SK-N-SH (cell line): ENCODE data around the gene CPNE8. TPM values are rescaled to one million over a fixed set of nuclear protein-coding genes. Genes with fewer than 3 reads are reported as not detected.

Experiments
- CTCF ChIA-PET: fragments of 300-600, 350-600 bp; formaldehyde crosslinking; extraction: SDS; loops from one replicate; lab custom pipeline; 2021; lab: Yijun Ruan, JAX
- POLR2A ChIA-PET: fragments of 350-600 bp; sonication (Branson Sonifier 250); formaldehyde crosslinking; extraction: SDS; loops from one replicate; lab custom pipeline; 2020; ENCODE audit warnings: antibody characterized with exemption, inconsistent platforms; lab: Yijun Ruan, JAX
- DNase-seq: peaks from one replicate; pipeline ENCODE4 v3.0.0; 2012
- H2AFZ ChIP-seq: fragments of 200-600 bp; sonication (generic); 2 replicates; pipeline ENCODE4 v1.8.1; 2016; ENCODE audit warnings: antibody characterized with exemption, mild to moderate bottlenecking, low read depth
- H3F3A ChIP-seq: fragments of 200-600 bp; sonication (generic); replicated peaks from 2 replicates; pipeline ENCODE3; 2016; ENCODE audit warnings: antibody characterized with exemption, mild to moderate bottlenecking; ENCODE audit not compliant: insufficient read depth
- H3K27ac ChIP-seq, 2 experiments: fragments of 200-500 bp in 1 of 2; fragments of 200-600 bp in 1 of 2; sonication (Bioruptor generic) in 1 of 2; sonication (generic), shearing (Covaris generic) in 1 of 2; 2 replicates each; pipeline versions ENCODE4 v1.5.1 to v1.6.1; 2014 to 2016; ENCODE audit warnings: low read depth in 2 of 2, inconsistent platforms in 1 of 2, low read length in 1 of 2, mild to moderate bottlenecking in 1 of 2, mixed read lengths in 1 of 2
- H3K27me3 ChIP-seq: fragments of 200-600 bp; sonication (generic), shearing (Covaris generic); 2 replicates; pipeline ENCODE4 v1.6.1; 2016; ENCODE audit warnings: mixed run types; ENCODE audit not compliant: insufficient read depth
- H3K36me3 ChIP-seq, 2 experiments: fragments of 200-500 bp in 1 of 2; fragments of 200-600 bp in 1 of 2; sonication (Bioruptor generic) in 1 of 2; sonication (generic) in 1 of 2; replicated peaks in 1 of 2; 2 replicates each; pipeline versions ENCODE3 to v1.5.1; 2014 to 2016; ENCODE audit warnings: low read length in 1 of 2, mild to moderate bottlenecking in 1 of 2; ENCODE audit not compliant: insufficient read depth in 2 of 2, control insufficient read depth in 1 of 2
- H3K4me1 ChIP-seq, 2 experiments: fragments of 200-500 bp in 1 of 2; fragments of 200-600 bp in 1 of 2; sonication (Bioruptor generic) in 1 of 2; sonication (generic), shearing (Covaris generic) in 1 of 2; 2 replicates each; pipeline versions ENCODE4 v1.5.1 to v1.6.1; 2014 to 2016; ENCODE audit warnings: low read depth in 1 of 2, low read length in 1 of 2, mixed run types in 1 of 2; ENCODE audit not compliant: insufficient read depth in 2 of 2, control insufficient read depth in 1 of 2
- H3K4me2 ChIP-seq: fragments of 200-600 bp; sonication (generic), shearing (Covaris generic); 2 replicates; pipeline ENCODE4 v1.6.1; 2017; ENCODE audit warnings: mixed run types
- H3K4me3 ChIP-seq, 2 experiments: fragments of 200-500 bp in 1 of 2; fragments of 200-600 bp in 1 of 2; sonication (Bioruptor generic) in 1 of 2; sonication (generic), shearing (Covaris generic) in 1 of 2; 2 replicates each; pipeline versions ENCODE4 v1.5.1 to v1.8.1; 2014 to 2016; ENCODE audit warnings: low read depth in 2 of 2, inconsistent platforms in 1 of 2, low read length in 1 of 2, mild to moderate bottlenecking in 1 of 2, mixed read lengths in 1 of 2, moderate library complexity in 1 of 2
- H3K79me2 ChIP-seq: fragments of 200-600 bp; sonication (generic); 2 replicates; pipeline ENCODE4 v1.8.1; 2017; ENCODE audit warnings: mild to moderate bottlenecking; ENCODE audit not compliant: insufficient read depth
- H3K9ac ChIP-seq: fragments of 200-600 bp; sonication (generic); 2 replicates; pipeline ENCODE4 v1.6.1; 2017; ENCODE audit warnings: mixed run types
- H3K9me2 ChIP-seq: fragments of 200-600 bp; sonication (generic); 2 replicates; pipeline ENCODE4 v1.6.1; 2017; ENCODE audit warnings: mixed run types
- H3K9me3 ChIP-seq: fragments of 200-600 bp; sonication (generic); 2 replicates; pipeline ENCODE4 v1.6.1; 2017; ENCODE audit warnings: mixed run types, mild to moderate bottlenecking, moderate library complexity
- H4K20me1 ChIP-seq: fragments of 200-600 bp; sonication (generic); 2 replicates; pipeline ENCODE4 v1.6.1; 2017; ENCODE audit warnings: mild to moderate bottlenecking, mixed run types; ENCODE audit not compliant: insufficient read depth
- EP300 ChIP-seq, 2 experiments: IDR thresholded peaks; 2 replicates each; pipeline versions ENCODE4 v1.4.0 to v1.6.1; 2012; ENCODE audit warnings: borderline replicate concordance in 1 of 2, low read depth in 1 of 2, low read length in 1 of 2
- FOSL2 ChIP-seq: IDR thresholded peaks from 2 replicates; pipeline ENCODE4 v1.4.0; 2012; ENCODE audit warnings: low read depth, mild to moderate bottlenecking, moderate library complexity, borderline replicate concordance
- POLR2AphosphoS5 ChIP-seq: IDR thresholded peaks from 2 replicates; pipeline ENCODE4 v1.6.1; 2012; ENCODE audit warnings: low read depth, low read length
- RAD21 ChIP-seq: IDR thresholded peaks from 2 replicates; pipeline ENCODE4 v1.6.1; 2012; ENCODE audit warnings: mild to moderate bottlenecking, low read length
- RFX5 ChIP-seq: IDR thresholded peaks from 2 replicates; pipeline ENCODE4 v1.6.1; 2012; ENCODE audit warnings: mild to moderate bottlenecking, improper control_type of control experiment, low read length
- RXRA ChIP-seq: IDR thresholded peaks from 2 replicates; pipeline ENCODE4 v1.4.0; 2012; ENCODE audit warnings: low read depth, mild to moderate bottlenecking, borderline replicate concordance
- SMC3 ChIP-seq: IDR thresholded peaks from 2 replicates; pipeline ENCODE4 v1.6.1; 2012; ENCODE audit warnings: low read depth, low read length, improper control_type of control experiment
- TAF1 ChIP-seq: IDR thresholded peaks from 2 replicates; pipeline ENCODE4 v1.6.1; 2012; ENCODE audit warnings: low read depth, mild to moderate bottlenecking, low read length, moderate library complexity, borderline replicate concordance
- TEAD4 ChIP-seq: IDR thresholded peaks from 2 replicates; pipeline ENCODE4 v1.4.0; 2012; ENCODE audit warnings: mild to moderate bottlenecking, borderline replicate concordance; ENCODE audit not compliant: insufficient read depth
- WGBS: methylation state at CpG from one replicate; pipeline ENCODE4 v1.1.6; 2017; ENCODE audit warnings: low lambda C conversion rate; 5-methylcytosine and 5-hydroxymethylcytosine counted together
- polyA plus RNA-seq, 3 experiments: library from polyadenylated mRNA; depleted of rRNA; stranded (reverse); fragments of >200 nt; gene quantifications; 2 replicates each; pipeline ENCODE4 v1.2.3, GENCODE V29; 2012
- TF ChIP-seq, protein P1 (sequence below): IDR thresholded peaks from 2 replicates; pipeline ENCODE4 v1.4.0; 2012; ENCODE audit warnings: low read depth
- TF ChIP-seq, protein P2 (sequence below): fragments of 150-350 bp; IDR thresholded peaks from 2 replicates; pipeline ENCODE4 v1.6.1; 2016; ENCODE audit warnings: mild to moderate bottlenecking, low read depth, low read length
- TF ChIP-seq, protein P3 (sequence below): IDR thresholded peaks from 2 replicates; pipeline ENCODE4 v1.4.0; 2012; ENCODE audit warnings: low read depth, borderline replicate concordance
- TF ChIP-seq, protein P4 (sequence below): fragments of 200-600 bp; sonication (generic); IDR thresholded peaks from 2 replicates; pipeline ENCODE4 v1.6.1; 2017; ENCODE audit warnings: antibody characterized with exemption, mild to moderate bottlenecking, moderate library complexity
- TF ChIP-seq, protein P5 (sequence below): IDR thresholded peaks from 2 replicates; pipeline ENCODE4 v1.6.1; 2012; ENCODE audit warnings: mild to moderate bottlenecking, low read depth, low read length, moderate library complexity

Gene CPNE8
- polyA plus RNA-seq, 1 of the 3 experiments (the other 2 are of a cell fraction), result not detected

DNA sequence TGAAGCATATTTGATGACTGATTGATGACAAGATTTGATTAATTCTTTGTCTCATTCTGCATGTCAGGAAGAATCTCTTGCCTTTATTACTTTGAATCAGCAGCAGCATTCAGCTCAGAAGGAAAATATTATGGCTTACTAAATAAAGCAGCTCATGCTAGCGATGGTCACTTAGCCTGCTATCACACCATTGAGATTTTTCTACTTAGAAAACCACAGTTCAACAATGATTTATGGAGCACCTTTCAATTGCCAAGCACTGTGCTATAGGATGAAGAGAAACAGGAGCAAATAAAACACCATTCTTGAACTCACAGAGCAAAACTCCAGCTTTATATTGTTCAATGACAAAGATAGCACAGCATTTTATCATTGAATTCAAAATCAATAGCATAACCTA, 197.7 kb downstream of the CPNE8 start:
- H3K27ac ChIP-seq, result no peak overlapping the region
- no peaks in the 10 kb centered on the region for H3K79me2 ChIP-seq
- CTCF ChIA-PET, result interaction anchor here (0.7 kb wide), 1 partner anchor 9 kb away, joined by 3 read pairs; no protein-coding TSS in a partner anchor
- H3K9me3 ChIP-seq, result no peaks in the 10 kb centered on the region
- WGBS, result 42% methylated on average over 1 of the region's 1 CpG
- no peaks in the 10 kb centered on the region for H3F3A ChIP-seq
- H3K27me3 ChIP-seq, result no peaks in the 10 kb centered on the region
- H3K4me3 ChIP-seq, result no peak overlapping the region
- H3K36me3 ChIP-seq, result no peaks in the 10 kb centered on the region
- no peak for DNase-seq
- POLR2A ChIA-PET, result no interaction called here
- no peaks in the 10 kb centered on the region for H3K9me2 ChIP-seq
- TF ChIP-seq FOSL2, result no peak
- no peak for TF ChIP-seq TAF1
- TF ChIP-seq, protein P1, sequence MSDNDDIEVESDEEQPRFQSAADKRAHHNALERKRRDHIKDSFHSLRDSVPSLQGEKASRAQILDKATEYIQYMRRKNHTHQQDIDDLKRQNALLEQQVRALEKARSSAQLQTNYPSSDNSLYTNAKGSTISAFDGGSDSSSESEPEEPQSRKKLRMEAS, result no peak
- no peak for TF ChIP-seq RAD21
- no peak for TF ChIP-seq RFX5
- TF ChIP-seq, protein P2, sequence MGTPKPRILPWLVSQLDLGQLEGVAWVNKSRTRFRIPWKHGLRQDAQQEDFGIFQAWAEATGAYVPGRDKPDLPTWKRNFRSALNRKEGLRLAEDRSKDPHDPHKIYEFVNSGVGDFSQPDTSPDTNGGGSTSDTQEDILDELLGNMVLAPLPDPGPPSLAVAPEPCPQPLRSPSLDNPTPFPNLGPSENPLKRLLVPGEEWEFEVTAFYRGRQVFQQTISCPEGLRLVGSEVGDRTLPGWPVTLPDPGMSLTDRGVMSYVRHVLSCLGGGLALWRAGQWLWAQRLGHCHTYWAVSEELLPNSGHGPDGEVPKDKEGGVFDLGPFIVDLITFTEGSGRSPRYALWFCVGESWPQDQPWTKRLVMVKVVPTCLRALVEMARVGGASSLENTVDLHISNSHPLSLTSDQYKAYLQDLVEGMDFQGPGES, result no peak
- TF ChIP-seq, protein P3, sequence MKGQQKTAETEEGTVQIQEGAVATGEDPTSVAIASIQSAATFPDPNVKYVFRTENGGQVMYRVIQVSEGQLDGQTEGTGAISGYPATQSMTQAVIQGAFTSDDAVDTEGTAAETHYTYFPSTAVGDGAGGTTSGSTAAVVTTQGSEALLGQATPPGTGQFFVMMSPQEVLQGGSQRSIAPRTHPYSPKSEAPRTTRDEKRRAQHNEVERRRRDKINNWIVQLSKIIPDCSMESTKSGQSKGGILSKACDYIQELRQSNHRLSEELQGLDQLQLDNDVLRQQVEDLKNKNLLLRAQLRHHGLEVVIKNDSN, result no peak
- no peak for TF ChIP-seq RXRA
- TF ChIP-seq, protein P4, sequence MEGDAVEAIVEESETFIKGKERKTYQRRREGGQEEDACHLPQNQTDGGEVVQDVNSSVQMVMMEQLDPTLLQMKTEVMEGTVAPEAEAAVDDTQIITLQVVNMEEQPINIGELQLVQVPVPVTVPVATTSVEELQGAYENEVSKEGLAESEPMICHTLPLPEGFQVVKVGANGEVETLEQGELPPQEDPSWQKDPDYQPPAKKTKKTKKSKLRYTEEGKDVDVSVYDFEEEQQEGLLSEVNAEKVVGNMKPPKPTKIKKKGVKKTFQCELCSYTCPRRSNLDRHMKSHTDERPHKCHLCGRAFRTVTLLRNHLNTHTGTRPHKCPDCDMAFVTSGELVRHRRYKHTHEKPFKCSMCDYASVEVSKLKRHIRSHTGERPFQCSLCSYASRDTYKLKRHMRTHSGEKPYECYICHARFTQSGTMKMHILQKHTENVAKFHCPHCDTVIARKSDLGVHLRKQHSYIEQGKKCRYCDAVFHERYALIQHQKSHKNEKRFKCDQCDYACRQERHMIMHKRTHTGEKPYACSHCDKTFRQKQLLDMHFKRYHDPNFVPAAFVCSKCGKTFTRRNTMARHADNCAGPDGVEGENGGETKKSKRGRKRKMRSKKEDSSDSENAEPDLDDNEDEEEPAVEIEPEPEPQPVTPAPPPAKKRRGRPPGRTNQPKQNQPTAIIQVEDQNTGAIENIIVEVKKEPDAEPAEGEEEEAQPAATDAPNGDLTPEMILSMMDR, result no peak
- no peak for TF ChIP-seq EP300 (IDR thresholded peaks at IDR 0.05; ENCODE audit: borderline replicate concordance in 1 of 2, low read depth in 1 of 2, low read length in 1 of 2)
- no peak for TF ChIP-seq SMC3
- TF ChIP-seq, protein P5, sequence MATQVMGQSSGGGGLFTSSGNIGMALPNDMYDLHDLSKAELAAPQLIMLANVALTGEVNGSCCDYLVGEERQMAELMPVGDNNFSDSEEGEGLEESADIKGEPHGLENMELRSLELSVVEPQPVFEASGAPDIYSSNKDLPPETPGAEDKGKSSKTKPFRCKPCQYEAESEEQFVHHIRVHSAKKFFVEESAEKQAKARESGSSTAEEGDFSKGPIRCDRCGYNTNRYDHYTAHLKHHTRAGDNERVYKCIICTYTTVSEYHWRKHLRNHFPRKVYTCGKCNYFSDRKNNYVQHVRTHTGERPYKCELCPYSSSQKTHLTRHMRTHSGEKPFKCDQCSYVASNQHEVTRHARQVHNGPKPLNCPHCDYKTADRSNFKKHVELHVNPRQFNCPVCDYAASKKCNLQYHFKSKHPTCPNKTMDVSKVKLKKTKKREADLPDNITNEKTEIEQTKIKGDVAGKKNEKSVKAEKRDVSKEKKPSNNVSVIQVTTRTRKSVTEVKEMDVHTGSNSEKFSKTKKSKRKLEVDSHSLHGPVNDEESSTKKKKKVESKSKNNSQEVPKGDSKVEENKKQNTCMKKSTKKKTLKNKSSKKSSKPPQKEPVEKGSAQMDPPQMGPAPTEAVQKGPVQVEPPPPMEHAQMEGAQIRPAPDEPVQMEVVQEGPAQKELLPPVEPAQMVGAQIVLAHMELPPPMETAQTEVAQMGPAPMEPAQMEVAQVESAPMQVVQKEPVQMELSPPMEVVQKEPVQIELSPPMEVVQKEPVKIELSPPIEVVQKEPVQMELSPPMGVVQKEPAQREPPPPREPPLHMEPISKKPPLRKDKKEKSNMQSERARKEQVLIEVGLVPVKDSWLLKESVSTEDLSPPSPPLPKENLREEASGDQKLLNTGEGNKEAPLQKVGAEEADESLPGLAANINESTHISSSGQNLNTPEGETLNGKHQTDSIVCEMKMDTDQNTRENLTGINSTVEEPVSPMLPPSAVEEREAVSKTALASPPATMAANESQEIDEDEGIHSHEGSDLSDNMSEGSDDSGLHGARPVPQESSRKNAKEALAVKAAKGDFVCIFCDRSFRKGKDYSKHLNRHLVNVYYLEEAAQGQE, result no peak
- no peak for TF ChIP-seq POLR2AphosphoS5
- no peak for TF ChIP-seq TEAD4
- no peak overlapping the region for H3K4me2 ChIP-seq
- no peak overlapping the region for H2AFZ ChIP-seq
- no peaks in the 10 kb centered on the region for H4K20me1 ChIP-seq
- no peak overlapping the region for H3K9ac ChIP-seq
- no peaks in the 10 kb centered on the region for H3K4me1 ChIP-seq
